ENCODE data around the gene EVA1B.

The EVA1B gene

DNA sequence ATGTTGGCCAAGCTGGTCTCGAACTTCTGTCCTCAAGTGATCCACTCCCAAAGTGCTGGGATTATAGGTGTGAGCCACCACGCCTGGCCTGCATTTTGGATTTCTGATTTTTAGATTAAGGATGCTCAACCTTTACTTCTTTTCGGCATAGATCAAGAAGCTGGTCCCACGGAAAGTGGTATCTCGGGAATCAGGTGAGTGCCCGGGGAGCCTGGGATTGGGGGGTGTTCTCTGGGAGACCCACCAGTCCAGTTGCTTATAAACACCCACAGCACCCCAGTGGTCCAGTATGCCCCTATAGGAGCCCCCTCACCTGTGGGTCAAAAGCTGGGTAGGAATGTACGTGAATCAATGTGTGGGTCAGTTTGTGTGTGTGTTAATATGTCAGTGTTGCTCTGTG lies 14.0 kb downstream of the EVA1B start:
- POLR2A ChIA-PET, result interaction anchor here (0.6 to 1.7 kb wide), 2 partner anchors 9 to 14 kb away, joined by 3 read pairs; partner anchors contain the start of gene EVA1B
- H3K4me3 ChIP-seq (ENCODE audit: low read depth, low read length), result no peak overlapping the region
- TF ChIP-seq, protein P1, sequence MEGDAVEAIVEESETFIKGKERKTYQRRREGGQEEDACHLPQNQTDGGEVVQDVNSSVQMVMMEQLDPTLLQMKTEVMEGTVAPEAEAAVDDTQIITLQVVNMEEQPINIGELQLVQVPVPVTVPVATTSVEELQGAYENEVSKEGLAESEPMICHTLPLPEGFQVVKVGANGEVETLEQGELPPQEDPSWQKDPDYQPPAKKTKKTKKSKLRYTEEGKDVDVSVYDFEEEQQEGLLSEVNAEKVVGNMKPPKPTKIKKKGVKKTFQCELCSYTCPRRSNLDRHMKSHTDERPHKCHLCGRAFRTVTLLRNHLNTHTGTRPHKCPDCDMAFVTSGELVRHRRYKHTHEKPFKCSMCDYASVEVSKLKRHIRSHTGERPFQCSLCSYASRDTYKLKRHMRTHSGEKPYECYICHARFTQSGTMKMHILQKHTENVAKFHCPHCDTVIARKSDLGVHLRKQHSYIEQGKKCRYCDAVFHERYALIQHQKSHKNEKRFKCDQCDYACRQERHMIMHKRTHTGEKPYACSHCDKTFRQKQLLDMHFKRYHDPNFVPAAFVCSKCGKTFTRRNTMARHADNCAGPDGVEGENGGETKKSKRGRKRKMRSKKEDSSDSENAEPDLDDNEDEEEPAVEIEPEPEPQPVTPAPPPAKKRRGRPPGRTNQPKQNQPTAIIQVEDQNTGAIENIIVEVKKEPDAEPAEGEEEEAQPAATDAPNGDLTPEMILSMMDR (IDR thresholded peaks at IDR 0.05; ENCODE audit: insufficient read depth, low read length, missing control alignments), result no peak
- CTCF ChIA-PET, result interaction anchor here (0.5 to 3.0 kb wide), 8 partner anchors 9 to 175 kb away, joined by 3 to 20 read pairs (median 3); partner anchors contain the start of gene TRAPPC3
- DNase-seq (ENCODE audit: low read depth, low spot score), result no peak

DNA sequence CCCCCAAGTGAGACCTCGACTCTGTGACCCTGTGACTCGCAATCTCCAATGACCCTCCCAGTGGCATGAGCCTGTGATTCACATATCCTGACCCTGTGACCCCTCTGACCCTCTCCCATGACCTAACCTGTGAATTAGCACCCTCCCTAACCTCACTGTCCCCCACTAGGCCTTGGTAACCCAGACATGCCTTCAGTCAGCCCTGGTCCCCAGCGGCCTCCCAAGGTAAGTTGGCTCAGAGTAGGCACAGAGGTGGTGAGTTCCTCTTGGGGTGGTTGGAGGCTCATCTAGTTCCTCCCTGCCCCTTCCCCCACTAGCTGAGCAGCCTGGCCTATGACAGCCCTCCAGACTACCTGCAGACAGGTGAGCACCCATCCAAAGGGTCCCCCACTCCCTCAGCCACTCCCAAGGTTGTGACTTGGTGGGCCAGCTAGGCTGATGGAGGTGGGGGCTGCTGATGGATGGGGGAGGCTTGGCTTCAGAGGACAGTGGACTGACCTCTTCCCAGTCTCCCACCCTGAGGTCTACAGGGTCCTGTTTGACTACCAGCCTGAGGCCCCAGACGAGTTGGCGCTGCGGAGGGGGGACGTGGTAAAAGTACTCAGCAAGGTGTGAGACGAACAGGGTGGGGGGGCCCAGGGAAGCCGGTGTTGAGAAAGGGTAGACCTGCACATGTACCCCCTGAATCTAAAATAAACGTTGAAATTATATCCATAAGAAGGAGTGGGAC lies 15.7 kb downstream of the EVA1B start:
- H3K4me3 ChIP-seq (ENCODE audit: low read depth, low read length), result peak overlapping the region; percentile 87
- TF ChIP-seq, protein P1 (IDR thresholded peaks at IDR 0.05; ENCODE audit: insufficient read depth, low read length, missing control alignments), result no peak
- CTCF ChIA-PET, result interaction anchor here (1.2 to 2.5 kb wide), 8 partner anchors 8 to 158 kb away, joined by 3 to 8 read pairs (median 6); partner anchors contain the start of gene TRAPPC3
- no peak for DNase-seq (ENCODE audit: low read depth, low spot score)
- POLR2A ChIA-PET, result interaction anchor here (1.0 to 1.2 kb wide), 3 partner anchors 11 to 21 kb away, joined by 3 to 5 read pairs (median 4); partner anchors contain the start of gene EVA1B

DNA sequence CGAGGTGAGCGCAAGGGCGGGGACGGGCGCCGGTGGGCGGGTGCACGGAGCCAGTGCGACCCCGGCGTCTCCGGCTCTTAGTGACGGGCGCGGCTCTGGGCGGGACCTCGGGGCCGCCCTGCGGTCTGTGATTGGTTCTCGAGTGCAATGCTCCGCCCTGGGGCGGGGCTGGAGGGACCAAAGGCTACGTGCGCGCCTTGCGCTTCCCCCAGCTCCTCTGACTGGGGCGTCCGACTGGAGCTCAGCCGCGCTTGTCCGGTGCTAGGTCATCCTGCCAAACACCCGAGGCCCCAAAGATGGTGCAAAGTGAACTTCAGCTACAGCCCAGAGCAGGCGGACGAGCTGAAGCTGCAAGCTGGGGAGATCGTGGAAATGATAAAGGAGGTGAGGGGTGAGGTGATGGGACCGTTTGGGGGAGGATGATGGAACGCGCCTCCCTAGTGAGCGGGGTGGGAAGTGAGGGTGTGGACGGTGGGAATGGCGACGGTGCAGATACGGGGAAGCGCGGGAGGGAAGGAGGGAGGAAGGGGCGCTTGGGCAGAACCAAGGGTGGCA lies 16.5 kb downstream of the EVA1B start:
- H3K4me3 ChIP-seq (ENCODE audit: low read depth, low read length), result peak overlapping the region; percentile 87
- ChIA-PET POLR2A (interaction anchor here (0.6 to 1.8 kb wide), 8 partner anchors 12 to 157 kb away, joined by 3 to 13 read pairs (median 4); partner anchors contain the start of genes EVA1B and MAP7D1), CTCF (interaction anchor here (1.0 to 2.5 kb wide), 9 partner anchors 9 to 207 kb away, joined by 3 to 8 read pairs (median 4); partner anchors contain the start of genes EVA1B and TRAPPC3)
- TF ChIP-seq, protein P1 (IDR thresholded peaks at IDR 0.05; ENCODE audit: insufficient read depth, low read length, missing control alignments), result no peak
- DNase-seq (ENCODE audit: low read depth, low spot score), result no peak

DNA sequence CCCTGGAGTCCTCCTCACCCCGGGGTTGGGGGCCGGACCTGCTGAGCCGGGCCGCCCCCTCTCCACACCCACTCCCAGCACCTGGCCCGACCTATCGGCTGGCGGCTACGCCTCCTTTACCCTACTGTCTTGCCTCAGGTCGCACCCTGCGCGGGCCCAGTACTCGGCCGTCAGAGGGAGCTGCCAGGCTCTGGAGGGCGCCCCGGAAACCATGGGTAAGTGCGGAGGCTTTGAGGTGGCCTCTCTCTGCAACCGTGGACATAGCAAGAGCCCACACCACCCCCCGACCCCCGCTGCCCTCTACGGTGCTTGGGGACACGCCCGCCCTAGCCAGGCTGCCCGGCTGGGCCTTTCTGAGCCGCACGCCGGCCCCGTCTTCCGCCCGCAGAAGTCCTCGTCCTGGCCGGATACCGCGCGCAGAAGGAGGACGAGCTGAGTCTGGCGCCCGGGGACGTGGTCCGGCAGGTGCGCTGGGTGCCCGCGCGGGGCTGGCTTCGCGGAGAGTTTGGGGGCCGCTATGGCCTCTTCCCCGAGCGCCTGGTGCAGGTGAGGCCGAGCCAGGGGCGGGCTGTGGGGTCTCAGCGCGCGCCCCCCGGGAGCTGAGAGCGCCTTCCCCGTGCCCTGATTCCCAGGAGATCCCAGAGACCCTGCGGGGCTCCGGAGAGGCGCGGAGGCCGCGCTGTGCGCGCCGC lies 17.1 kb downstream of the EVA1B start, which contains the start of gene SH3D21:
SH3D21 (plus strand) TSS at position 159 of the 692 bp plus-strand sequence; CDS start at position 212, 53 bp downstream.
- TF ChIP-seq, protein P1 (IDR thresholded peaks at IDR 0.05; ENCODE audit: insufficient read depth, low read length, missing control alignments), result no peak
- peak within 1 kb of the TSS; percentile 87 for H3K4me3 ChIP-seq (ENCODE audit: low read depth, low read length)
- DNase-seq (ENCODE audit: low read depth, low spot score), result no peak
- CTCF ChIA-PET, result interaction anchor here (1.0 to 2.6 kb wide), 13 partner anchors 8 to 206 kb away, joined by 3 to 8 read pairs (median 4); partner anchors contain the start of genes EVA1B and TRAPPC3
- POLR2A ChIA-PET, result interaction anchor here (0.6 to 1.8 kb wide), 8 partner anchors 13 to 157 kb away, joined by 3 to 13 read pairs (median 4); partner anchors contain the start of genes EVA1B and MAP7D1

DNA sequence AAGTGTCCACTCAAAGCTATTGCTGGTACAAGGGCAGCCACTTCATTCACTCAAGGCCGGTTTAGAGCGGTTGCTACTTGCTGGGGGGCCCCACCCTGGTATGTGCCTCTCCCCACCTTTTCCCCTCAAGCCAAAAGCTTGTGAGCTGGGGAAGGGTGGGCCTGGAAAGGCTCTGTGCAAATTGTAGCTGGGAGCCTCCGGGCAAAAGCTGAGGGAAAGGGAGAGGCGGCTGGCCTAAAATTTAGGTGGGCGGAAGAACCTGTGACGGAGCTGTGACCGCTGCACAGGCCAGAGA lies 17.6 kb downstream of the EVA1B start:
- ChIA-PET POLR2A (interaction anchor here (1.7 to 1.8 kb wide), 2 partner anchors 15 to 156 kb away, joined by 5 to 13 read pairs; no protein-coding TSS in a partner anchor), CTCF (interaction anchor here (1.0 to 2.6 kb wide), 9 partner anchors 9 to 206 kb away, joined by 3 to 8 read pairs (median 4); partner anchors contain the start of gene TRAPPC3)
- TF ChIP-seq, protein P1 (IDR thresholded peaks at IDR 0.05; ENCODE audit: insufficient read depth, low read length, missing control alignments), result no peak
- no peak overlapping the region for H3K4me3 ChIP-seq (ENCODE audit: low read depth, low read length)
- no peak for DNase-seq (ENCODE audit: low read depth, low spot score)
